DMS114 treated with DMSO at 0.1 percent for 48 hours (cell line): ENCODE measurements around the gene INO80B.
"Not testable (repeated sequence)": the region's sequence is repeated elsewhere in the genome, so short reads cannot be mapped to it uniquely, and the experiment has no call there.

Experiments used
- DNase-seq: peaks from one replicate; lab custom pipeline; 2025; ENCODE audit not compliant: unreplicated experiment; lab: John Stamatoyannopoulos, UW

INO80B gene

GRCh38 chr2:74454654-74455511 is at the start of gene INO80B:
INO80B (plus strand) TSS chr2:74455087; CDS start chr2:74455117, 30 bp downstream.
- peak; percentile 96 for DNase-seq

DNA sequence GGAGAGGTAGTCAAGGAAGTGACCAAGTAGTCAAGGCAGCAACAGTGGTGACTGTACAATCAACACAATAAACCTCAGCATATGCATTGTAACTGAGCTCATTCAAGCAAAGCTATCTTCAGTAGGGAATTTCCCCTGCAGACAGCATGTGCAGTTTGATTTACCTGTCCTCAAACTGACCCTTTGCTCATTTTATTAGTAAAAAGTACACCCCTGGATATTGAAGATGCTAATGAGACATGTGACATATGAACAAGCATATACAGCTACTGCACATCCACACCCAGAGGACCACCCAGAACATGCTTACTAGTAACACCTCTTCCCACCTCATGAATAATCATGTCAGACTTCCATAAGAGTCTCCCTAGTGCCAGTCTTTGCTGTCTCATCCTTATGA is 48.9 kb upstream of the INO80B start:
- DNase-seq: no peak

GRCh38 chr2:74407682-74408081 is 47.2 kb upstream of the INO80B start:
- DNase-seq: no peak

DNA sequence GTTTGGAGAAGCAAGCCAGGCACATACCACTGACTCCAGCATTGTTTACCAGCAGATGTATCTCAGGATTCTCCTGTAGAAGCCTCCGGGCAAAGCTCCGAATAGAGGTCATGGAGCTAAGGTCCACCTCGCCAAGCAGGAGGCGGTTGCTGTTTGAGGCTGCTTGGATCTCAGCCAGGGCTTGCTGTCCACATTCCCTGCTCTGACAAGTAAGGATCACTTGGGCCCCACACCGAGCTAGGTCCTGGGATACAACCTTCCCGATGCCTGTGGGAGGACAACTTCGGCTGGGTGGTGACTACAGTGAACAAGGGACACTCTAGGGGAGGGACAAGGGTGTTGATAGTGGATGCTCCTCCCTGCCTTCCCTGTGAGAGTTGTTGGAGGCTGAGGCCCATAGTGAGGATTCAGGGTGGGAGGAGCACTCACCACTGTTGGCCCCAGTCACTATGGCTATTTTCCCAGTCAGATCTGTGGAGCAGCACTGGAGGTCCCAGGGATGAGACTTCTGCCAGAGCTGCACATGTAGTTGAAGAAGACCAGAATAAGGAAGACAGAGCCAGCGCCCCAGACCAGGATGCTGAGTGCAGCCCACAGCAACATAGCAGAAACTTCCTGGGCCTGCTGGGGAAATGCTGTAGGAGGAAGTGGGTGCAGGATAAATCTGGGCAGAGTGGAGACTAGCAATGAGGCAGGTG is 41.7 kb upstream of the INO80B start:
- DNase-seq: no peak

GRCh38 chr2:74414441-74414840 is 40.4 kb upstream of the INO80B start:
- DNase-seq: no peak

DNA sequence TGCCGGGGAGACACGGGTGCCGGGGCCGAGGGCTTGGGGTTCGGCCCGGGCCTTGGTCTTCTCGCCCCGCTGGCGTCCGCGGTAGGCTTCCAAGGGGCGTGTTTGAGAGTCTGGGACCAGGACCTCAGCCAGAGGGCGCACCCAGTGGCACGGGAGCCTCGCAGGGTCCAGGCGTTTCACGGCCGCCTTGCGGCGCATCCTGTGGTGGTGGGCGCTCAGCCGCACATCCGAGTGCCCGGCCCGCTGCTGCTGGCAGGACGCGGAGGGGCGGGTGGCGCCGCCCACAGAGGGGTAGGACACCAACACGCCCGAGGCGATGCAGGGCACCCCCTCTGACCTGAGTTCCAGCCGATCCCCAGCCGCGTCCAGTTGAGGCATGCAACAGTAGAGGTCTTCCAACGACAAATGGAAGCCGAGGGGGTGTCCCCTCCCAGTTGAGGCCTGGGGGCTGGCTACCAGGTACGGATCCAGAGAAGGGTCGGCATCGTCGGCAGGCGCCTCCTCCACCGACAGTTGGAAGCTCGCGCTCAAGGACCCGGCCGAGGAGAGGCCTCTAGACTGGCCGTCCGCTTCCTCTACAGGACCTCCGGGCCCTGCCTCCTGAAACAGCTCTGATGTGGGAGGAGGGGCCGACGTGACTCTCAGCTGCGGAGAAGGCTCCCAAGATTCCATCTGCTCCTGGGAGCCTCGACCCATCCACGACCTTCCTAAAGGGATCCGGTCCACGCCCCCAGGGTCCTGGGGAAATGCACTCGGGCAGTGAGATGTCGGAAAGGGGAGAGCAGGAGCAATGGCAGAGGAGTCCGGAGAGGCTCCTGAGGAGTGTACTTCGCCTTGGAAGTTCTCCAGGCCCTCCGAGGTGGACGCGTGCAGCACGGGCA is 39.8 kb upstream of the INO80B start:
- no peak for DNase-seq

DNA sequence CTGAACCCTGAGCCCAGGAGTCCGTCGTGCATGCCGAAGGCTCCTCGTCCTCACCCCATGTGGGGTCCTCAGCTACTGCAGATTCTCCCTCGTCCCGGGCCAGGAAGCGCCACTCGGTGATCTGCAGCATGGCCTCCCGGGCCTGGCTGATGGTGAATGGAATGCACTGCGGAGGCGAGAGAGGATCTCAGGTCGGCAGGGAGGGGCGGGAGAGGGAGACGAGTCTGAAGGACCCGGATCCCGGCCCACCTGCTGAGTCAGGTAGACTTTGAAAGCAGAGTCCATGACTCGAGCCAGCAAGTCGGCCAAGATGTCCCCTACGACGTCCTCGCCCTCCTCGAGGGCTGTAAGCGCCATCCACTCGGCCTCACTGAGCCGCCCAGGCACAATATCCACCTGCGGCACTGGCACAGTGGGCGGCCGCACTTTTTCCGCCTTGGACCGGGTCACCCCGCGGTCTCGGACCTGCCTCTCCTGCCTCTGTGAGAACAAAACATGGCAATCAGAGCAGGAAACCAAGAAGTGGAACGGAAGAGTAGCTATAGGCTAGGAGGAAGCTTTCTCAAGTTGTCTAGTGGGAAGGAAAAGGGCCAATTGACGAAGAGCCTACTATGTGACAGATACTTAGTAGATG is 39.0 kb upstream of the INO80B start:
- no peak for DNase-seq

DNA sequence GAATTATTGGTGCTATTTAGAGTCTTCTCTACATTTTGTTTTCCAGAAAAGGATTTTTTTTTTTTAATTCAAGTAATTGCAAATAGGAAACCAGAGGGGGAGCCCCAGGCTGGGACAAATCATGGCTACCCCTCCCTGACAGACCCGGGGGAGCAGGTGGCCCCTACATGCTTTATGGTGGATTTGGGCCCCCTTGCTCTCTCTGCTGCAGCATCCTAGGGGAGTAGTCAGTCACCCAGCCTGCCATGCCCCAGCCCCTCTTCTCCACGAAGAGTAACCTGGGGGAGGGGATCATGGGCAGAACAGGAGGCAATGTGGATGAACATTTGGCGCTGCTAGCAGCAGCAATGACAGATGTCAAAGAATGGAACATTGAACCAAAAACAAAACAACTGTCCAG is 38.1 kb upstream of the INO80B start:
- no peak for DNase-seq

DNA sequence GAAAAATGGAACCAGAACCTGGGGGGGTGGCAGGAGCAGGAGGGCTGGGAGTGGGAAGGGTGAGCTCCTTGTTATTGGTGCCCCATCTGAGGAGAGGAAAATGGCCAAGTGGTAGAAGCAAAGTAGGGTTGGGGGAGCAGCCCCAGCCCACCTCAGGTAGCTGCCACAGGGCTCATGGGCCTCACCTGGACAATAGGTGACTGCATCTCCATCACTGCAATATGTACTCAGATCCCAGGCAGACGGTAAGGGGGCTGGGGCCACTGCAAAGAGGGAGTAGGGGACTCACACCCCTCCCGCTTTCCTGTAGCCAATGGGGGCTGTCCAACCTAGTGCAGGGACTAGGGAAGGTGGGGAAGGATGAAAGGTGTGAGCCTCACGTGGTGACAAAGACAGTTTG is 37.7 kb upstream of the INO80B start:
- DNase-seq: no peak

DNA sequence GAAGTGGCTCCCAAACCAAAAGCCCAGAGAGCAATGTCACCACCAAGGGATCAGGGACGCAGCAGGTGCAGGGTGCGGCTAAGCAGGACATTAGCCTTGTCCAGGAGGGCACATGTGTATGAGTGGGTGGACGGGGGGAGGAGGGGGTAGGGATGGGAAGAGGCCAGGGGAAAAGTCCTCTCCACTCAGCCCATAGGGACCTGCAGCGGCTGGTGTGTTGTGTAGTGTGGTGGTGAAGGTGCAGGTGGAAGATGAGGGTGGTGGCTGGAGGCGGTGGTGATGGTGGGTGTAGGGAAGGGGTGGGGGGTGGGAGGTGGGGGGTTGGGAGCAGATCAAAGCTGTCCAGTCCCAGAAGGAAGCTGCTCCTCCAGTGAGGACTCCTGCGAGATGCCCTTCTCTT is 37.1 kb upstream of the INO80B start:
- no peak for DNase-seq

GRCh38 chr2:74418312-74418711 is 36.6 kb upstream of the INO80B start:
- no peak for DNase-seq

DNA sequence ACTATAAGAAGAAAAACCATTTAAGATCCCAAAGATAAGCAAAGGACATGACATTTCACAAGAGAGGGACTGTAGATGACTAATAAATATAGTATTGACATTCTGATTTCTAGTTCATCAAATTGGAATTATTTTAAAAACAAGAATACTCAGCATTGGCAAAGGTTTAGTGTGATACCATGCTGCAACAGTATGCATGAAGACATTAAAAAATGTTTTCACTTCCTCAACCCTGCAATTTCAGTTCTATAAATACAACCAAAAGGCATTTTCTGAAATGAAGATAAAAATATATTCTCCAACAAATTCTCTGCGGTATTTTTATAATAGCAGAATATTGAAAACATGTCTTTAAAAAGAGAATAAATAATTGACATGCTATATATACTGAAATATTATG is 35.5 kb upstream of the INO80B start:
- DNase-seq: no peak

DNA sequence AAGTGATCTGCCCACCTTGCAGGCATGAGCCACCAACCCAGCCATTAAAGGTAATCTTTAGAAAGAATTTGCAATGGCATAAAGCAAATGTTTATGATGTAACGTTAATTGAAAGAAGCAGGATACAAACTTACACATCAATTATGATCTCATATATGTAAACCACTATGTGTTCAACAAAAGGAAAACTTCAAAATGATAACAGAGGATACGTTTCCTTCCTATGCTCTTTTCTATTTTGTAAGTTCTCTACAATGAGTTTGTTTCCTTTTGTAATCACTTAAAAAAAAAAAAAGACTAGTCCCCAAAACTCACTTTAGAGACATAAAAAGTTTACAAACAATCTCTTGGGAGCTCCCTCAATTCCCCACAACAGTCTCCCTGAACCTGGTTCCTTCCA is 34.9 kb upstream of the INO80B start:
- no peak for DNase-seq

GRCh38 chr2:74420443-74421103 is 34.3 kb upstream of the INO80B start:
- DNase-seq: not testable (repeated sequence)

DNA sequence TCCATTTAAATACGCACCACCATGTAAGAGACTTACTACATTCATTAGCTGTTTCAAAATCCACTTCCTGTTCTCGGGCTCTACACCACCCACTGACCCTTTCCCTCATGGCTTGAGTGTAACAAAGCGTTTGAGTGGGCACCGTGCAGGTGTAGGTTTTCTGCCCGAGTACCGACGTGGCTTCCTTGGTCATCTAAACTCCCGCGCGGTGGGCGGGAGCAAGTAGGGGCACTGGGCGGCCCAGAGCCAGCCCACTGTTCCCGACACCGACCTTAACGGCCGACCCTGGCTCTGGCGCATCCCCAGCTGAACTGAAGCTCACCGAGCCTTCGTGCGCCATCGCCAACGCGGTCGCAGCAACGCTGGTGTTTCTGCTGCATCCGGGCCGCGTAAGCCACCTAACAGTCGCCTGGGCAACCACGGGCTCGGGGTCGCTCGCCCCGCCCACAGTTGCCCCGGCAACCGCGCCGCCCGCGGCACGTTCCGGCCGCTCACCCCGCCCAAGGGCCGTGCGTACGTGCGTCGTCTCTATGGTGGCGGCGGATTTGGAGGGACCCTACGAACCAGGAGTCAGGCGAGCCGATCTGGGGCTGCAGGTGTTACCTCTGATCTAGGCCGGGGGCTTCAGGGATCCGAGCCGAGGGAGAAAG is 33.5 kb upstream of the INO80B start, which contains the start of the genes C2orf81 and WDR54:
TSS of gene C2orf81 (minus strand) at position 399 of the 650 bp plus-strand sequence. CDS start at position 340, 59 bp downstream.
TSS of gene WDR54 (plus strand) at position 510 of the 650 bp plus-strand sequence. CDS start 424 bp downstream, outside the sequence.
- DNase-seq: peak; percentile 88

DNA sequence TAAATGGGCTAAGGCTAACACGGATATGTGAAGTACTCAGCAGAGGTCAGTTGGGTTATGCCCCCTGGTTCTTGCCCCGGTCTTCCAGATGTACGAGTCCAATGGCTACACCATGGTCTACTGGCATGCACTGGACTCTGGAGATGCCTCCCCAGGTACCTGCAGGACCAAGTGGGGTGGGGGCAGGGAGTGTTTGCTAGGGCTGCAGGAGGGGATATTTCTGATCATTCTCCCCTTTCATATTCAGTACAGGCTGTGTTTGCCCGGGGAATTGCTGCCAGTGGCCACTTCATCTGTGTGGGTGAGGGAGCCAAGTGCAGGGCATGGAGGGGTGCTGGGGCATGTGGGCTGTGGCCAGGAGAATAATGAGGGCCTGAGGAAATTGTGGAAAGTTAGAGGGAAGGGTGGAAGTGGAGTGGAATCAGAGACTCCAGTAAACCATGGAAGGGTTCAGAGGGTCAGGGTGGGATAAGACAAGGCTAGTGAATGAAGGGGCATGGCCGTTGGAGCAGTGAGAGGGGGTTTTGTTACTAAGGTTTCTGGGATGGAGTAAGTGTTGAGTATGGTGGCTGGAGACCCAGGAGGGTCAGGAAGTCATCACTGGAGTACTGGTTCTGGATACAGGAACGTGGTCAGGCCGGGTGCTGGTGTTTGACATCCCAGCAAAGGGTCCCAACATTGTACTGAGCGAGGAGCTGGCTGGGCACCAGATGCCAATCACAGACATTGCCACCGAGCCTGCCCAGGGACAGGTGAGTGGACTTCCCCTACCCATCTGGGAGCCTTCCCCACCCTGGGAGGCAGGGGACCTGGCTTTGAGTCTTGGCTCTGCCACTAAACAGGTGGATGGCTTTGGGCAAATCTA is 31.4 kb upstream of the INO80B start:
- no peak for DNase-seq

- no peak for DNase-seq
Observed at GRCh38 chr2:74424139-74424992, 30.5 kb upstream of the INO80B start.

GRCh38 chr2:74424995-74425406 is 29.9 kb upstream of the INO80B start:
- DNase-seq: no peak
